CD4-positive, alpha-beta T cell treated with Interferon alpha-2 for 1 hour (primary cell): ENCODE data around the gene UHRF1.

ENCODE experiments used
- DNase-seq, 2 donors: peaks; one replicate each; pipeline ENCODE4 v3.0.0-alpha.2; 2020 to 2022

The UHRF1 gene

DNA sequence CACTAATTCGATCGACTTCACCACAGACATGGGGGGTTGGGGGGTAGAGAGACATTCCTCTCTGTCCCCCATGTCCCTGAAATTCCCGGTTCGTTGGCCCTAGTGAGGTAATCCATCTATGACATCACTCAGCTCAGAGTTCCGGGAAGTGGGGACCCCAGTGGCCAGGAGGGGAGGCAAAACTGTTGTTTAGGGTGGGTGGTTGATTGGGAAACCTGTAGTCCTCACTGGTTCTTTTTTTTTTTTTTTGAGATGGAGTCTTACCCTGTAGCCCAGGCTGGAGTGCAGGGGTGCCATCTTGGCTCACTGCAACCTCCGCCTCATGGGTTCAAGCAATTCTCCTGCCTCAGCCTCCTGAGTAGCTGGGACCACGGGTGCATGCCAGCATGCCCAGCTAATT lies 6.5 kb upstream of the UHRF1 start, which contains the start of gene ARRDC5:
Gene ARRDC5 (minus strand): TSS at position 101 of the 400 bp plus-strand sequence. CDS start 71 bp downstream, at position 30.
- no peak for DNase-seq

DNA sequence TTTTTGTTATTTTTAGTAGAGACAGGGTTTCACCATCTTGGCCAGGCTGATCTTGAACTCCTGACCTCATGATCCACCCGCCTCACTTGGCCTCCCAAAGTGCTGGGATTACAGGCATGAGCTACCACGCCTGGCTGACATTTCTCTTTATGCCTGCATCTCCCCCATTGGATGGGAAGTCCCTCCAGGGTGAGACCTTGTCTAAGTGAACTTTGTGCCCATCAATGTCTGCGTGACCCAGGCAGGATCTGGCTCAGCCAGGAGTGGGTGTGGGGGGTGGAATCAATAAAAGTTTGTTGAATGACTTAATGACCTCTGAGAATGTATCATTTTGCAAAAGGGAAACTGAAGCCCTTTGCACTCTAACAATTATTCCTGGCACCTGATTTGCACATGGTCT lies 4.8 kb upstream of the UHRF1 start:
- no peak for DNase-seq

GRCh38 chr19:4906963-4907362 lies 2.3 kb upstream of the UHRF1 start:
- no peak for DNase-seq

DNA sequence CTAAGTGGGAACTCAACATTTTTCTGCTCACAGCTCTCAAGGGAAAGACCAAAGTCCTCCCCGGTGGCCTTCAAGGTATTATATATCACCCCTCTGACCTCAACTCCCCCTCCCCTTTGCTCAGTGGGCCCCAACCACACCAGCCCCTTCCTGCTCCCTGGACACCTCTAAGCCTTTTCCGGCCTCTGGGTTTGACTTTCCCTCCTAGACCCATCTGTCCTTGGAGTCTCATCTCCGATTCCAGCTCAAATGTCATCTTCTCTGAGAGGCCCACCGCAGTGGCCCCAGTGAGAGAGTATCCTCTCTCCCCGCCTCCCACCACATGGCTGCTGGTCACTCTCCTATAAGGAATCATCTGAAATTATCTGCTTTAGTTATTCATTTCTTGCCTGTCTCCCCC lies 941 bp upstream of the UHRF1 start:
- no peak for DNase-seq

DNA sequence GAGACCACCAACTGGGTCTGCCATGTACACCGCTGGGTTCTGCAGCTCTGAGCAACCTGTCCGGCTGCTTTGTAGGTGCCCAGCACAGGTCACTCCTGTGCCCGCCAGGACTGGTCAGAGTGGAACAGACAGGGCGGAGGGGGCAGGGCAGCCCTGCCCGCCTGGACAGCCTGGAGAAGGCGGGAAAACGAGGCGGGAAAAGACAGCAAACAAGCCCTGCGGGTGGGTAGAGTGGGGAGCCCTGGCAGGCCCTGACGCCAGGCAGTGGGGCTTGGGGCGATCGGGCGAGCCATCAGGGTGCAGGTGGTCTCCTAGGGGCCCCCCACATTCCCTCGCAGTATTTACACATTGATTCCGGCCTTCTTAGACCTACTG lies 533 bp upstream of the UHRF1 start:
- DNase-seq, result no peak

GRCh38 chr19:4909897-4910593 lies 744 bp downstream of the UHRF1 start:
- peak; percentile 91 to 94 for DNase-seq

- DNase-seq, result peak in 1 of 2 donors; percentile 31
These were observed 1.4 kb downstream of the UHRF1 start for GRCh38 chr19:4910594-4911281.

DNA sequence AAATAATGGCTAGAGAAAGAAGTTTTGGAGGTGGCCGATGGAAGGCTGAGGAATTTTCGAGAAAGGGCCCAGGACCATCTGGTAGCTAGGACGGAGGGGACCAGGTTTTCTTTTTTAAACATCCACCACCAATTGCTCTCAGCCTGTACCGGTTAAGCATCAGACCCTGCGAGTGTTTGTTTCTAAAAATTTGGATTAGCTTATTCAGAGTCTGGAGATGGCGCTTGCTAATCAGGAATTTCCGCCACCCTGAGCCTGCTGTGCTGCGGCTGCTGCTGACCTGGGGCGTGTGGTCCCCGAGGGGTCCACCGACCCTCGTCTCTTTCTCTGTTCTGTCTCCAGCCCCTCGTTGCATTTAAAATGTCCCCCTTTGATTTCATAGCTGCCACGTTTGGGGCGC lies 2.0 kb downstream of the UHRF1 start:
- DNase-seq, result no peak

- peak; percentile 65 to 78 for DNase-seq
These were observed 2.7 kb downstream of the UHRF1 start for GRCh38 chr19:4911786-4912672.

DNA sequence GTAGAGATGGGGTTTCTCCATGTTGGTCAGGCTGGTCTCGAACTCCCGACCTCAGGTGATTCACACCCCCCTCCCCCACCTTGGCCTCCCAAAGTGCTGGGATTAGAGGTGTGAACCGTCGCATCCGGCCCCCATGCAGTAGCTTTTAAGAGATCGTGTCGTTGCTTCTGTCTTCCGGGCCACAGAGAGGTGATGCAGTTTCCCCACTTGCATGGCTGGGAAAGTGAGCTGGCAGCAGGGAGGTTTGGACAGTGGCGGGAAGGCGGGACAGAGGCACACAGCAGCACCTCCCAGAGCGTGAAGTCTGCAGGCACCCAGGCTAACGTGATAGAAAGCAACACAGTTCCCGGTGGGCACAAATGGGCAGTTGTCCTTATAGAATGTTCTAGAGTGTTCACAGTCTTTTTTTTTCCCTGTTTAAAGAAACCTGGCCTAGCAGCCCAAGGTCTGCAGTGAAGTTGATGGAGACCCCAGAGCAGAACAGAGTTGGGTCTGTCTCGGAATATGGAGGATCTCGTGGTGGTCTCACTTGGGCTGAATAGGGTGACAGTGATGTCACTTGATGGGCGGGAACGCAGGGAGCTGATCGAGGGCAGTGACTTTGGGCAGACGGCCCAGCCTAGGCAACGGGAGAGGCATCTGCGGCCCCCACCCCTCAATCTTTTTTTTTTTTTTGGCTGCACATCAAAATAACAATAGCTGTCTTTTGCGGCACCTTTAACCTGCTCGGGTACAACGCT lies 4.9 kb downstream of the UHRF1 start:
- DNase-seq, result peak; percentile 18 to 64

DNA sequence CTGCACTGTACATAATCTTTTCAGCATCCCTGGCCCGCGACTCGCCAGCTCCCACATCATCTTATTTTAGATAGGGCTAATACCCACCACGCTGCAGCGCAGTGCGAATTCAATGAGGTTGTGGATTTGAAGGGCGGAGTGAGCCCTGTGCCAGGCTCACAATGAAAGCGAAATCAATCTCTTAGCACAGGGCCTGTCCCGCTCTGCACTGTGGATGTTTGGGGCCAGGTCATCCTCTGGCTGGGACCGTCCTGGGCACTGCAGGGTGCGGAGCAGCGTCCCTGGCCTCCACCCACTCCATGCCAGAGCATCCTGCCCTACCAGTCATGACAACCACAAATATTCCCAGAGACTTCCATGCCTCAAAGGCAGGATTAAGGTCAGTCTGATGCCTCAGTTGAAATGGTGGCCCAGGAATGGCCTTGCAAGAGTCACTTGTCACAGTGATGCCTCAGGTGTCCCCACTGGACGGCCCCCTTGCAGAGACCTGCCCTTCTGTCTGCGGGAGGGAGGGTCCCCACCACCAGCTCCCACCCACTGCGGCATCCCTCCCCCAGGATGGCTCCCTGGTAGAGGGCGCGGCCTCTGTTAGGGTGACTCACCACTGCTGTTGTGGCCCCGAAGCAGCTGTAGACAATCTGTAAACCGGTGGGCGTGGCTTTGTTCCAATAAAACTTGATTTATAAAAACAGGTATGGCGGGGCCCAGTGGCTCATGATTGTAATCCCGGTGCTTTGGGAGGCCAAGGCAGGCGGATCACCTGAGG lies 5.6 kb downstream of the UHRF1 start:
- peak; percentile 68 to 80 for DNase-seq

GRCh38 chr19:4916292-4917082 lies 7.2 kb downstream of the UHRF1 start:
- peak; percentile 36 to 57 for DNase-seq

DNA sequence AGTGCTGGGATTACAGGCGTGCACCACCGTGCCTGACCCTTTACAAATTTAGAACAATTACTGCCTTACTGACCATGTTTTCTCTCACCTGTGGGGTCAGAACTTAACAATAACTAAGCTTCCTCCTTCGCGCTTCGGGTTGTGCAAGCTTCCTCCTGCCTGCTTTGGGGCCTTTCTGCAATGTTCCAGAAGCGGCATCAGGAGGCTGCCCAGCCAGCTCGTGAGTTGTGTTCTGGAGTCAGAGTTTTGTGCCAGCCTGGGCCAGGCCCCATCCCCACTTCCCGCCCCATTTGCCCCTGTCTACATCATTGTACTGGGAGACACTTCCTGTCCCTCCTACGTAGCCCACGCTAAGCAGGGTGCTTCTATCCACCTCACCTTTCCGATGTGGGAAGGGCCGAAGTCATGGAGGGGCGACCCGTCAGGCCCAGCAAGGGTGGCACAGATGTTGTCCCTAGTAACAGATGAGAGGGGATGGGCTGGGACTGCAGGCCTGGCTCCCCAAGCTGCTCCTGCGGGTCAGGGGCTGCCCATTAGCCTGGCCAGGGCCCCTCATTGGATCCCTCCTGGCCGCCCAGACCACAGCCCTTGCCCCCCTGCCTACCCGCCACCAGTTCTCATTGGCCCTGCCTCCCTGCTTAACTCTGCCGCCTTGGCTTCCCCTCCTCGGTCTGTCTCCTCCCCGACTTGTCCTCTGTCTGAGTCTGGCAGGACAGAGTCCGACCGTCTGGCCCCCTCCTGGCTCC lies 13.4 kb downstream of the UHRF1 start:
- no peak for DNase-seq

DNA sequence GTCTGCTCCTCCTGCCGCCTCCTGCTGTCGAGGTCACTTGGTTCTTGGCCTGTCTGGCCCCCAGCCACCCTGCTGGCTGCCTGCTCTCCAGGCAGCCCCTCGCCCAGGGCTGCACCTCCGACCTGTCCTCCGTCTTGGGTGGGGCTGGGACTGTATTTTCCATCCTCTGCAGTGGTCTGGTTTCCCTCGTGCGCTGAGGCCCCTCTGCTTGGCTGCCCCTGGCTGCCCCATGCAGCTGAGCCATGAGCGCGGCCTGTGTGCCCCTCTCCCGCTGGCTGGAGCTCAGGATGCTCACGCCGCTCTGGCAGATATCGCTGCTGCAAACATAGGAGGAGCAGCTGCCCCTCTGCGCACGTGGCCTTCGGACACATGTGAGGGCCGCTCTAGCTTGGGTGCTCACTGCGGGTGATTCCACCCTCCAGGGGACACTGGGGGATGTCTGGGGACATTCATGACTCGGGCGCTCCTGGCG lies 14.0 kb downstream of the UHRF1 start:
- no peak for DNase-seq

DNA sequence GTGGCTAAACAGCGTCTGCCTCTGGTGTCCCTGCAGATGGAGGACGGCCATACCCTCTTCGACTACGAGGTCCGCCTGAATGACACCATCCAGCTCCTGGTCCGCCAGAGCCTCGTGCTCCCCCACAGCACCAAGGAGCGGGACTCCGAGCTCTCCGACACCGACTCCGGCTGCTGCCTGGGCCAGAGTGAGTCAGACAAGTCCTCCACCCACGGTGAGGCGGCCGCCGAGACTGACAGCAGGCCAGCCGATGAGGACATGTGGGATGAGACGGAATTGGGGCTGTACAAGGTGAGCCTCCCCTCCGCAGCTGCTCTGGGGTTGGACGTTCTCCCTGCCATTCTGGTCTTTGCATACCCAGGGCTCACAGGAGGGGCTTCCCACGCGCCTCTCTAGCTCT lies 19.9 kb downstream of the UHRF1 start:
- DNase-seq, result no peak

DNA sequence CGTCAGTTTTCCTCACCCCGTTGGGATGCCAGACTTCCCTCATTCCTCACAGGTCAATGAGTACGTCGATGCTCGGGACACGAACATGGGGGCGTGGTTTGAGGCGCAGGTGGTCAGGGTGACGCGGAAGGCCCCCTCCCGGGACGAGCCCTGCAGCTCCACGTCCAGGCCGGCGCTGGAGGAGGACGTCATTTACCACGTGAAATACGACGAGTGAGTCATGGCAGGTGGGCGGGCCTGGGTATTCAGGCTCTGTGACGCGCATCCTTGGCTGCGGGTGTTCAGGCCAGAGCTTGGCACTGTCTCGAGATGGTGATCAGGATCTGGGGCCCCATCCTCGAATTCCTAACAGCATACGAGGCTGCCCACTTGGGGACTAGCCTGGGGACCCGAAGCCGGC lies 21.4 kb downstream of the UHRF1 start:
- DNase-seq, result no peak

DNA sequence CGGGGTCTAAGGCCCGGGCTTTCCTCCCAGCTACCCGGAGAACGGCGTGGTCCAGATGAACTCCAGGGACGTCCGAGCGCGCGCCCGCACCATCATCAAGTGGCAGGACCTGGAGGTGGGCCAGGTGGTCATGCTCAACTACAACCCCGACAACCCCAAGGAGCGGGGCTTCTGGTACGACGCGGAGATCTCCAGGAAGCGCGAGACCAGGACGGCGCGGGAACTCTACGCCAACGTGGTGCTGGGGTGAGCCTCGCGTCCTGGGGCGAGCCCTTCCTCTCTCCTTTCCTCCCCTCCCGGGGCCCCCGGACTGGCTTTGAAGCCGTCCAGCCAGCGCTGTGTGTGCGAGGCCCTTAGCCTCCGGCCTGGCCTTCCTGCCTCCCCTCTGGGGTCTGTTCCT lies 23.4 kb downstream of the UHRF1 start:
- DNase-seq, result no peak

DNA sequence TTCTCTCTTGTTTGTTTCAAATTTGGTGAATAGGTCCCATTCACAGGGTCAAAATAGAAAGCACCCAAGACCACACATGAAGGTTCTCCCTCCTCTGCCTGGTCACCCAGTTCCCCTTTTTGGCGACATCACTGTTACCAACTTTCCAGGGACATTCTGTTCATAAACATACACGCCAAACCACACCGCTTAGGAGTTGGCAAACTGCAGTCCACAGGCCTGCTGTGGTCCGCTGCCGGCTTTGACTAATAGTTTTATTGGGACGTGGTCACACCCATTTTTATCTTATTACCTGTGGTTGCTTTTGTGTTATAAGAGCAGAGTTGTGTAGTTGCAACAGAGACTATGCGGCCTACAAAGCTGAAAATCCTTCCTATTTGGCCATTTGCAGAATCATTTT lies 24.2 kb downstream of the UHRF1 start:
- DNase-seq, result no peak

GRCh38 chr19:4935444-4935843 lies 26.1 kb downstream of the UHRF1 start:
- no peak for DNase-seq

- no peak for DNase-seq
These were observed 27.8 kb downstream of the UHRF1 start for GRCh38 chr19:4937060-4937459.
